Activated T-helper 17 cell treated with anti-CD3 and anti-CD28 coated beads, Interleukin-2, amount 50 U/mL, for 72 hours (primary cell): Measurements from ENCODE around the gene UBR7. TPM values are rescaled to one million over a fixed set of nuclear protein-coding genes. Genes with fewer than 3 reads are reported as not detected.
"Not testable (repeated sequence)": the region's sequence is repeated elsewhere in the genome, so short reads cannot be mapped to it uniquely, and the experiment has no call there.

Source experiments
- ATAC-seq: fragments of 150-1000 bp; cut with Tn5 transposase; replicated peaks from 2 replicates; pipeline ENCODE4 v1.10.0; 2021; ENCODE audit warnings: mild to moderate bottlenecking, moderate library complexity
- H3K27ac Mint-ChIP-seq: one replicate; pipeline ENCODE4 v1.8.0; 2022; ENCODE audit warnings: mixed read lengths
- H3K27me3 Mint-ChIP-seq: one replicate; pipeline ENCODE4 v1.8.0; 2022; ENCODE audit warnings: mixed read lengths
- H3K36me3 Mint-ChIP-seq: one replicate; pipeline ENCODE4 v1.8.0; 2022; ENCODE audit warnings: low read depth, mild to moderate bottlenecking, mixed read lengths
- H3K4me1 Mint-ChIP-seq: one replicate; pipeline ENCODE4 v1.8.0; 2022; ENCODE audit warnings: mixed read lengths
- H3K4me3 Mint-ChIP-seq: one replicate; pipeline ENCODE4 v1.8.0; 2022; ENCODE audit warnings: mild to moderate bottlenecking, mixed read lengths
- H3K9me3 Mint-ChIP-seq: one replicate; pipeline ENCODE4 v1.8.0; 2022; ENCODE audit warnings: mixed read lengths
- total RNA-seq, 2 donors: library from RNA; stranded (reverse); gene quantifications; one replicate each; pipeline ENCODE4 v1.2.3, GENCODE V29; 2022

UBR7 gene
- total RNA-seq = 10 to 100 TPM; 33.0 to 37.1 TPM

DNA sequence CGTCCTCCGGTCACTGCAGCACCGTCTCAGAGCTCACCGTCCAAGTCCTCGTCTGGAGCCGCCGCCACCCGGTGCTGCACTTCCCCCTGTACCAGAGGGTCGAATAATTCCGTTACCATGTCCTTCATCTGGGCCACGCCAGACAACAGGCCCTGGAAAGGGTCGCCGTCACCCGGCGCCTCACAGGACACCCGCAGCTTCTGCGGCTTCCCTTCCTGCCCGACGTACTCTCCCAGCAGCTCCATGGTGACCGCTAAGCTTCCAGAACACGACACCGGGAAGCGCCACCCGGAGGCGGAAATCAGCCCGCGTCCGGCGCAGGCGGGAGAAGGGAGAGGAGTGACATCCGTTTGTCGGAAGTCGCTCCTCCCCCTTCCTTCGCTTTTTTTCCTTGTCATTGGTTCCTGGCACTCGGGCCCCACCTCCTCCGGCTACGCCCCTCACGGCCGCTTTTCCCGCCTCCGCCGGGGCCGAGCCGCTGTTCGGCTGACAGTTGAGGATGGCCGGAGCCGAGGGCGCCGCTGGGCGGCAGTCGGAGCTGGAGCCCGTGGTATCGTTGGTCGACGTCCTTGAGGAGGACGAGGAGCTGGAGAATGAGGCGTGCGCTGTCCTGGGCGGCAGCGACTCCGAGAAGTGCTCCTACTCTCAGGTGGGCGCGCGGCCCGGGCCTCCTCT, at the start of gene UBR7, which contains the start of gene GON7:
TSS of gene UBR7 (plus strand) at position 464 of the 675 bp plus-strand sequence. CDS start at position 500, 36 bp downstream.
TSS of gene GON7 (minus strand) at position 273 of the 675 bp plus-strand sequence. CDS start at position 245, 28 bp downstream.
- H3K27ac Mint-ChIP-seq = peak within 1 kb of the TSS; percentile 98
- no peaks in the 10 kb centered on the region for H3K9me3 Mint-ChIP-seq
- no peaks in the 10 kb centered on the region for H3K27me3 Mint-ChIP-seq
- peak; percentile 95 for ATAC-seq
- peak within 1 kb of the TSS; percentile 73 for H3K4me3 Mint-ChIP-seq
- H3K4me1 Mint-ChIP-seq = peaks cover 20% of the 10 kb centered on the region
- peaks cover 53% of the 10 kb centered on the region for H3K36me3 Mint-ChIP-seq

DNA sequence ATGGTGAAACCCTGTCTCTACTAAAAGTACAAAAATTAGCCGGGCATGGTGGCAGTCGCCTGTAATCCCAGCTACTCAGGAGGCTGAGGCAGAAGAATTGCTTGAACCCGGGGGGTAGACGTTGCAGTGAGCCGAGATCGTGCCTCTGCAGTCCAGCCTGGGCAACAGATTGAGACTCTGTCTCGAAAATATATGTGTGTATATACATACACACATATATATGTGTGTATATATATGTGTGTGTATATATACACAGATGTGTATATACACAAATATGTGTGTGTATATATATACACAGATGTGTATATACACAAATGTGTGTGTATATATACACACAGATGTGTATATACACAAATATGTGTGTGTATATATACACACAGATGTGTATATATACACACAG, 48.7 kb upstream of the UBR7 start:
- H3K4me3 Mint-ChIP-seq, ATAC-seq, H3K27ac Mint-ChIP-seq, H3K4me1 Mint-ChIP-seq, H3K27me3 Mint-ChIP-seq, H3K36me3 Mint-ChIP-seq, H3K9me3 Mint-ChIP-seq: not testable (repeated sequence)

- H3K27me3 Mint-ChIP-seq, H3K27ac Mint-ChIP-seq: not testable (repeated sequence)
- peak; percentile 48 for ATAC-seq
These were observed 47.3 kb upstream of the UBR7 start for GRCh38 chr14:93159625-93160352.

GRCh38 chr14:93160353-93160801, 46.7 kb upstream of the UBR7 start:
- Mint-ChIP-seq H3K27me3 (no peaks in the 10 kb centered on the region), H3K4me1 (no peaks in the 10 kb centered on the region), H3K9me3 (no peaks in the 10 kb centered on the region), H3K4me3 (no peak overlapping the region), H3K27ac (no peak overlapping the region), H3K36me3 (no peaks in the 10 kb centered on the region)
- peak; percentile 44 for ATAC-seq

More at GRCh38 chr14:93159625-93160352, 47.3 kb upstream of the UBR7 start:
- H3K9me3 Mint-ChIP-seq, H3K4me1 Mint-ChIP-seq, H3K36me3 Mint-ChIP-seq, H3K4me3 Mint-ChIP-seq: not testable (repeated sequence)

GRCh38 chr14:93161411-93161940, 45.6 kb upstream of the UBR7 start:
- Mint-ChIP-seq H3K4me3 (no peak overlapping the region), H3K36me3 (no peaks in the 10 kb centered on the region), H3K27ac (no peak overlapping the region), H3K4me1 (no peaks in the 10 kb centered on the region), H3K9me3 (no peaks in the 10 kb centered on the region), H3K27me3 (no peaks in the 10 kb centered on the region)
- ATAC-seq = no peak

GRCh38 chr14:93163564-93163963, 43.5 kb upstream of the UBR7 start:
- H3K9me3 Mint-ChIP-seq = no peaks in the 10 kb centered on the region
- no peaks in the 10 kb centered on the region for H3K4me1 Mint-ChIP-seq
- H3K27ac Mint-ChIP-seq = no peak overlapping the region
- no peak overlapping the region for H3K4me3 Mint-ChIP-seq
- no peaks in the 10 kb centered on the region for H3K27me3 Mint-ChIP-seq
- no peak for ATAC-seq
- H3K36me3 Mint-ChIP-seq = no peaks in the 10 kb centered on the region

DNA sequence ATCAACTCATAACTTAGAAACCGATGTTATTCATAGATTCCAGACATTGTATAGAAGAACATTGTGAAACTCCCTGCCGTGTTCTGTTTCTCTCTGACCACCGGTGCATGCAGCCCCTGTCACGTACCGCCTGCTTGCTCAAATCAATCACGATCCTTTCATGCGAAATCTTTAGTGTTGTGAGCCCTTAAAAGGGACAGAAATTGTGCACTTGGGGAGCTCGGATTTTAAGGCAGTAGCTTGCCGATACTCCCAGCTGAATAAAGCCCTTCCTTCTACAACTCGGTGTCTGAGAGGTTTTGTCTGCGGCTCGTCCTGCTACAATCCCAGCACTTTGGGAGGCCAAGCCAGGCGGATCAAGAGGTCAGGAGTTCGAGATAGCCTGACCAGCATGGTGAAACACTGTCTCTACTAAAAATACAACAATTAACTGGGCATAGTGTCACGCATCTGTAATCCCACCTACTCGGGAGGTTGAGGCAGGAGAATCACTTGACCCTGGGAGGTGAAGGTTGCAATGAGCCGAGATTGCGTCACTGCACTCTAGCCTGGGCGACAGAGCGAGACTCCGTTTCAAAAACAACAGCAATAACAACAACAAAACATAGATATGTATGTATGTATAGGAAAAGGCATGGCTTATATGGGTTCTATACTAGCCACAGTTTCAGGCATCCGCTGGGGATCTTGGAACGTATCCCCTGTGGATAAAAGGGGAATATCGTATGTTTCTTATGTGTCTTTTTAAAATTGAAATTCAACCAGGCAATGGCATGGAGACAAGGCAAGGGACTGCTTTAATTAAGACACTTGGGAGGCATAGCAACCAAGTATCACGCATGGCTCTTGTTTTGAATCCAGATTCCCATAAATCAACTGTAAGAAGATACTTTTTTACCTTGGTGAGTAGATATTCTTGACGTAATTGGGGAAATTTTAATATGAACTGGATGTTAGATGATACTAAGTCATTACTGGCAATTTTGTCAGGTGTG, 41.5 kb upstream of the UBR7 start:
- not testable (repeated sequence) for H3K27me3 Mint-ChIP-seq, H3K4me3 Mint-ChIP-seq, H3K4me1 Mint-ChIP-seq, H3K9me3 Mint-ChIP-seq, ATAC-seq, H3K27ac Mint-ChIP-seq, H3K36me3 Mint-ChIP-seq

DNA sequence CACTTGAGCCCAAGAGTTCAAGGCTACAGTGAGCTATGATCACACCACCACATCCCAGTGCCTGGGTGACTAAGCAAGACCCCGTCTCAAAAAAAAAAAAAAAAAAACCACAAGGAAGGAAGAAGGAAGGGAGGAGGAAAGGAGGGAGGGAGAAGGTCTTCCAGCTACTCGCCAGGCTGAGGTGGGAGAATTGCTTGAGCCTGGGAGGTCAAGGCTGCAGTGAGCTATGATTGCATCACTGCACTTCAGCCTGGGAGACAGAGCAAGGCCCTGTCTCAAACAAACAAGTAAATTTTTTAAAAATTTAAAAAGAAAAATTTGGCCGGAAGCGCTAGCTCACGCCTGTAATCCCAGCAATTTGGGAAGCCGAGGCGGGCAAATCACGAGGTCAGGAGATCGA, 38.4 kb upstream of the UBR7 start:
- H3K4me3 Mint-ChIP-seq, H3K36me3 Mint-ChIP-seq, H3K27ac Mint-ChIP-seq, H3K9me3 Mint-ChIP-seq, H3K4me1 Mint-ChIP-seq, H3K27me3 Mint-ChIP-seq, ATAC-seq: not testable (repeated sequence)

DNA sequence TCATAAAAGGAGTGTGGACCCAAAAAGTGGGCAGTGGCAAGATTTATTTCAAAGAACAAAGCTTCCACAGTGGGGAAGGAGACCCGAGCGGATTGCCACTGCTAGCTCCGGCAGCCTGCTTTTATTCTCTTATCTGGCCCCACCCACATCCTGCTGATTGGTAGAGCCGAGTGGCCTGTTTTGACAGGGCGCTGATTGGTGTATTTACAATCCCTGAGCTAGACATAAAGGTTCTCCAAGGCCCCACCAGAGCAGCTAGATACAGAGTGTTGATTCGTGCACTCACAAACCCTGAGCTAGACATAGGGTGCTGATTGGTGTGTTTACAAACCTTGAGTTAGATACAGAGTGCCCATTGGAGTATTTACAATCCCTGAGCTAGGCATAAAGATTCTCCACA, 37.4 kb upstream of the UBR7 start:
- H3K4me3 Mint-ChIP-seq, H3K9me3 Mint-ChIP-seq, H3K27me3 Mint-ChIP-seq, H3K4me1 Mint-ChIP-seq, H3K27ac Mint-ChIP-seq, H3K36me3 Mint-ChIP-seq, ATAC-seq: not testable (repeated sequence)

DNA sequence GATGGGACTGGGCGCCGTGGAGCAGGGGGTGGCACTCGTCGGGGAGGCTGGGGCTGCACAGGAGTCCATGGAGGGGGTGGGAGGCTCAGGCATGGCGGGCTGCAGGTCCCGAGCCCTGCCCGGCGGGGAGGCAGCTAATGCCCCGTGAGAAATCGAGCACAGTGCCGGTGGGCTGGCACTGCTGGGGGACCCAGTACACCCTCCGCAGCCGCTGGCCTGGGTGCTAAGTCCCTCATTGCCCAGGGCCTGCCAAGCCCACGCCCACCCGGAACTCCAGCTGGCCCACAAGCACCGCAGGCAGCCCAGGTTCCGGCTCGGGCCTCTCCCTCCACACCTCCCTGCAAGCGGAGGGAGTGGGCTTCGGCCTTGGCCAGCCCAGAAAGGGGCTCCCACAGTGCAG, 36.9 kb upstream of the UBR7 start:
- H3K4me3 Mint-ChIP-seq, ATAC-seq, H3K9me3 Mint-ChIP-seq, H3K4me1 Mint-ChIP-seq, H3K27me3 Mint-ChIP-seq, H3K36me3 Mint-ChIP-seq, H3K27ac Mint-ChIP-seq: not testable (repeated sequence)

- H3K36me3 Mint-ChIP-seq = no peaks in the 10 kb centered on the region
- H3K9me3 Mint-ChIP-seq = no peaks in the 10 kb centered on the region
- H3K27me3 Mint-ChIP-seq = no peaks in the 10 kb centered on the region
- H3K27ac Mint-ChIP-seq = no peak overlapping the region
- no peaks in the 10 kb centered on the region for H3K4me1 Mint-ChIP-seq
- no peak for ATAC-seq
- H3K4me3 Mint-ChIP-seq = no peak overlapping the region
These were observed 35.7 kb upstream of the UBR7 start for GRCh38 chr14:93171376-93171775.

DNA sequence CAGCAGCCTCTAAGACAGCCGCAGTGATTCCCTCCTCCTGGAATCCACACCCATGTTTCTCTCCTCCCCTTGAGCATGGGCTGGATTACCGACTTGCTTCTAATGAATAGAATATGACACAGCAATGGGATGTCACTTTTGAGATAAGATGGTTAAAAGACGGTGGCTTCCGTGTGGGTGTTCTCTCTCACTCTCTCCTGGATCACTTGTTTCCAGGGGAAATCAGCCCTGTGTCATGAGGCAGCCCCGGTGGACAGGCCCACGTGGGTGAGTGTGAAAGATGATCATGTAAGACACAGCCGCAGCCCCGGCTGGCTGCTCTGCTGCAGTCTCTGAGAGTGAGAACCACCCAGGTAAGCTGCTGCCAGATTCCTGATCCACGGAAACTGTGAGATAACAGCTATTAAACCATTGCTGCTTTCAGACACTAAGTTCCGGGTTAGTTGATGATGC, 33.1 kb upstream of the UBR7 start:
- Mint-ChIP-seq H3K4me1 (no peaks in the 10 kb centered on the region), H3K27ac (no peak overlapping the region), H3K27me3 (no peaks in the 10 kb centered on the region), H3K9me3 (no peaks in the 10 kb centered on the region), H3K4me3 (no peak overlapping the region), H3K36me3 (no peaks in the 10 kb centered on the region)
- peak; percentile 76 for ATAC-seq

DNA sequence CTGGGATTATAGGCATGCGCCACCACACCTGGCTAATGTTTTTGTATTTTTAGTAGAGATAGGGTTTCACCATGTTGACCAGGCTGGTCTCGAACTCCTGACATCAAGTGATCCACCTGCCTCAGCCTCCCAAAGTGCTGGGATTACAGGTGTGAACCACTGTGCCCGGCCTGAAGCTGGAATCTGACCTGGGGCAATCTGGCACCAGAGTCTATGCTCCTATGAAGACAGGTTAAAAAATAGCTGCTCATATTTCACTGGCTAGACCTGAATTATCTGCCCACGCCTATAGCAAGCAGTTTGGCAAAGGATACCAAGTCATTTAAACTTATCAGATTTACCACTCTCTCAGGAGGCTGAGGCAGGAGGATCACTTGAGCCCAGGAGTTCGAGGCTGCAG, 32.3 kb upstream of the UBR7 start:
- not testable (repeated sequence) for H3K36me3 Mint-ChIP-seq, H3K4me1 Mint-ChIP-seq, H3K27me3 Mint-ChIP-seq, H3K27ac Mint-ChIP-seq, H3K9me3 Mint-ChIP-seq, H3K4me3 Mint-ChIP-seq, ATAC-seq

- Mint-ChIP-seq H3K36me3 (no peaks in the 10 kb centered on the region), H3K4me3 (no peak overlapping the region), H3K27ac (no peak overlapping the region), H3K9me3 (no peaks in the 10 kb centered on the region), H3K4me1 (no peaks in the 10 kb centered on the region), H3K27me3 (no peaks in the 10 kb centered on the region)
- no peak for ATAC-seq
These were observed 31.6 kb upstream of the UBR7 start for GRCh38 chr14:93175492-93175891.
